ENCODE measurements around the gene GDPD5. TPM values are rescaled to one million over a fixed set of nuclear protein-coding genes. Genes with fewer than 3 reads are reported as not detected.
A peak's percentile ranks its signal among the peaks of the same experiment; 100 is the strongest.

GDPD5 gene
- total and polyA plus RNA-seq, 8 donors, result 0.58 to 57.6 (median 4.9) TPM

DNA sequence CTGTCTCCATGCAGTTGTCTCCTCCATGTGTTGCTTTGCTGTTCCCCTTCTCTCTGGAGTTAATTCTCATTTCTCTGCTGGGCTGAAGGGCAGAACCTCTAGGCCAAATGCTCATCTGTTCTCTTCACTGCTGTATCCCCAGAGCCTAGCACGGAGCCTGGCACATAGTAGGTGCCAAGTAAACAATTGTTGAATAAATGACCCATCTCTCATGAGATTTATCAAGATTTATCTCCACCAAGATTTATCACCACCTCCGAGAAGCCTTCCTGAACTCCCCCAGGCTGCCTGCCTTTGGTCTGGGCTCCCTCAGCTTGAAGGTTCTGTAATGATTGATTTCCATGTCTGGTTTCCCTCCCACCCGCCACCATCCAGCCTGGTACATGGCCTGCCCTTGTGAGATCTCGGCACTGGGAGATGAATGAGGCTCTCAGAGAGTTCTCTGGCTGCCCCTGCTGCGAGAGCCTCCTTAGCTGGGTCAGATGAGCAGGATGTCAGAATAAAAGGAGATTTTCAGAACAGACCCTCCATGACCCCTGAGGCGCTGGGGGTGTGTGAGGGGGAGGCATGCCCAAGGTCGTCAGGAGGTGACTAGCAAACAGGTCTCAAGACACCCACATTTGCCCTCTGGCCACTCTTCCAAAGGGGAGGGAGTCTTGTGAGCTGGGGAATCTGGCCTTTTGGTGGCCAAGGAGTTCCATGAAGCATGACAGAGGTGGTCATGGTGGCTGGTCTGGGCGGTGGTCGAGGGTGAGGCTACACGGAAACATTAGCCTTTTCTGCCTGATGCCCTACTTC is 2.4 kb upstream of the GDPD5 start:
- Histone ChIP-seq H3K27me3 (peaks cover 0 to 26% (median 12%) of the 10 kb centered on the region in 3 donors), H3K4me3 (no peak overlapping the region), H3K36me3 (no peaks in the 10 kb centered on the region), H3K4me1 (peaks cover 17 to 32% (median 22%) of the 10 kb centered on the region in 4 donors), H3K27ac (no peak overlapping the region), H3K9me3 (no peaks in the 10 kb centered on the region)
- DNase-seq, result no peak
- TF ChIP-seq, protein P1, sequence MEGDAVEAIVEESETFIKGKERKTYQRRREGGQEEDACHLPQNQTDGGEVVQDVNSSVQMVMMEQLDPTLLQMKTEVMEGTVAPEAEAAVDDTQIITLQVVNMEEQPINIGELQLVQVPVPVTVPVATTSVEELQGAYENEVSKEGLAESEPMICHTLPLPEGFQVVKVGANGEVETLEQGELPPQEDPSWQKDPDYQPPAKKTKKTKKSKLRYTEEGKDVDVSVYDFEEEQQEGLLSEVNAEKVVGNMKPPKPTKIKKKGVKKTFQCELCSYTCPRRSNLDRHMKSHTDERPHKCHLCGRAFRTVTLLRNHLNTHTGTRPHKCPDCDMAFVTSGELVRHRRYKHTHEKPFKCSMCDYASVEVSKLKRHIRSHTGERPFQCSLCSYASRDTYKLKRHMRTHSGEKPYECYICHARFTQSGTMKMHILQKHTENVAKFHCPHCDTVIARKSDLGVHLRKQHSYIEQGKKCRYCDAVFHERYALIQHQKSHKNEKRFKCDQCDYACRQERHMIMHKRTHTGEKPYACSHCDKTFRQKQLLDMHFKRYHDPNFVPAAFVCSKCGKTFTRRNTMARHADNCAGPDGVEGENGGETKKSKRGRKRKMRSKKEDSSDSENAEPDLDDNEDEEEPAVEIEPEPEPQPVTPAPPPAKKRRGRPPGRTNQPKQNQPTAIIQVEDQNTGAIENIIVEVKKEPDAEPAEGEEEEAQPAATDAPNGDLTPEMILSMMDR (IDR thresholded peaks at IDR 0.05), result no peak
- TF ChIP-seq POLR2A (IDR thresholded peaks at IDR 0.05) (no peak), EP300 (IDR thresholded peaks at IDR 0.05) (no peak), POLR2AphosphoS5 (IDR thresholded peaks at IDR 0.05) (no peak)
- 52 to 66% (median 58%) methylated on average over 10 of the region's 10 CpGs for WGBS, 5 donors
- intact Hi-C loops (cut with DNase I; ENCODE audit: low total_unique reads), result loop anchor here (5.0 kb wide), 1 partner anchor 121 kb away; no protein-coding TSS in a partner anchor

DNA sequence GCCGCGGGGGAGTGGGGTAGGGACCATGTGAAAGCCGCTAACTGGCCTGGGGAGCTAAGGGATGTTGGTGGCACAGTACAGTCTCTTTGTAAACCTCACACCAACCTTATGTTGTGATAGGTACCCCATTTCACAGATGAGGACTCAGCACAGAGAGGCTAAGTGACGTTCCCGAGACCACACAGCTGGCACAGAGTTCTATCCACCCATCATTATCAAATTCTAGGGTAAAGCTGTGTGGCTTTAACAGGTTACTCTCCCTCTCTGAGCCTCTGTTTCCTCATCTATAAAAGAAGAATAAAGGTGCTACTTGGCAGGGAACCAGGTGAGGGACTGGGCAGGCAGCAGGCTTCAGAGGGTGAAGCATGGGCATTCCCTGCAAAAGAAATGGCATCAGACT is 1.4 kb upstream of the GDPD5 start:
- H3K36me3 ChIP-seq, result no peaks in the 10 kb centered on the region
- TF ChIP-seq POLR2A (IDR thresholded peaks at IDR 0.05), result no peak
- TF ChIP-seq EP300 (IDR thresholded peaks at IDR 0.05), result no peak
- intact Hi-C loops (cut with DNase I; ENCODE audit: low total_unique reads), result loop anchor here (5.0 kb wide), 1 partner anchor 120 kb away; no protein-coding TSS in a partner anchor

DNA sequence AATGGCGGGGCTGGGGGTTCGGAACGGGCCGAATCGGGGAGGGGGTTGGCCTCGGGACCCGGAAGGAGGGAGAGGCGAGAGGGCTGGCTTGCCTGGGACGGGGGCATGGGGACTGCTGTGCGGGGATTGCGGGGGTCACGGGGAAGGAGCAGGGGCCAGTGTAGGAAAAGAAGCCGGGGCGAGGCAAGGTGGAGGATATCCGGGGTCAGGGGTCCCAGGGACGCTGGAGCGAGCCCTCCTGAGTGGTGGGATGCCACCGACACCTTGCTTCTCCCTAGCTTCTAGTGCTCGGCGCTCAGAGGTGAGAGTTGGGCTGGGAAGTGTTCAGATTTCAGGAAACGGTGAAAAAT is 426 bp upstream of the GDPD5 start:
- Histone ChIP-seq H3K27me3 (peaks cover 0 to 26% (median 12%) of the 10 kb centered on the region in 3 donors), H3K9me3 (no peaks in the 10 kb centered on the region), H3K27ac (peak overlapping the region in 3 of 5 donors; percentile 20 to 73 (median 58)), H3K4me3 (peak overlapping the region; percentile 61 to 80 (median 70)), H3K36me3 (no peaks in the 10 kb centered on the region), H3K4me1 (peaks cover 17 to 27% (median 20%) of the 10 kb centered on the region in 4 donors)
- 1 to 4% (median 3%) methylated on average over 19 to 21 of the region's 21 CpGs for WGBS, 5 donors
- intact Hi-C loops (cut with DNase I; ENCODE audit: low total_unique reads), result loop anchor here (5.0 kb wide), 1 partner anchor 119 kb away; no protein-coding TSS in a partner anchor
- TF ChIP-seq, protein P1 (IDR thresholded peaks at IDR 0.05), result no peak
- TF ChIP-seq POLR2A (IDR thresholded peaks at IDR 0.05) (no peak), EP300 (IDR thresholded peaks at IDR 0.05) (no peak), POLR2AphosphoS5 (IDR thresholded peaks at IDR 0.05) (no peak)
- no peak for DNase-seq

More for the DNA sequence above, 1.4 kb upstream of the GDPD5 start:
- H3K4me1 ChIP-seq, result peaks cover 17 to 29% (median 21%) of the 10 kb centered on the region in 4 donors
- no peak overlapping the region for H3K27ac ChIP-seq
- WGBS, 5 donors, result 89 to 97% (median 93%) methylated on average over 5 of the region's 5 CpGs
- DNase-seq, result no peak
- no peak overlapping the region for H3K4me3 ChIP-seq
- H3K27me3 ChIP-seq, result peaks cover 0 to 26% (median 12%) of the 10 kb centered on the region in 3 donors
- no peaks in the 10 kb centered on the region for H3K9me3 ChIP-seq

DNA sequence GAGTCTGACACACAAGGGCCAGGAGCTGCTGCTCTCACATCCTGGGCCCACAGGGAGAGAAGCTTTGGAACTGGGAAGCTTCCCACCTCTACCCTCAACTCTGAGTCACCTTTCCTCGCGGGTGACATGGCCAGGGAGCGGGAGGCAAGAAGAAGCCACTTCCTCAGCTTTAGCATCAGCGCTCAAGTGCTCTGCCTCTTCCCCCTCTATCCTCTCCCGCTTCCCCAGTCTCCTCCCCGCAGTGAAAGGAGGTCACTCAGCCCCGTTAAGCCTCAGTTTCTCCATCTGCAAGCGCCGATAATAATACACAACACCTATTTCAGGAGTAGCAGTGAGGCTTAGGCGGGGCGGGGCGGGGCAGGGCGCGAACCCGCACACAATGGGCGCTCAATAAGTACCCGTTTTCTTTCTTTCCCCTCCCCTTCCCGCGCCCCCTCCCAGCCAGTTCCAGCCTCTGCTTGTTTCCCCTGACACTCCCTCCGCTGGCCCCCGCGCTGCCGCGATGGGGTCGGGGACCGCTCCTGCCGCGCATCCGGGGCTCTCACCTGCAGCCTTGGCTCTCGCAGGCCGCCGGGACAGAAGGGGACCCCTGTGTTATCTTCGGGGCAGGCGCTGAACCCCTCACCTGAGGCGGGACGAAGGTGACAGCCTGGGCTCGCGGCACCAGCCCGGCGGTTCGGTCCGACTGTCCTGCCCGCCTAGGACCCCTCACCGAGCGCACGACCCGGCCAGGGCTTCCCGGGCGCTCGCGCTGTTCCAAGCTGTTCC is 892 bp downstream of the GDPD5 start:
- no peak for TF ChIP-seq POLR2AphosphoS5 (IDR thresholded peaks at IDR 0.05)
- TF ChIP-seq, protein P1 (IDR thresholded peaks at IDR 0.05), result no peak
- no peak for TF ChIP-seq POLR2A (IDR thresholded peaks at IDR 0.05)
- no peak for TF ChIP-seq EP300 (IDR thresholded peaks at IDR 0.05)
- H3K9me3 ChIP-seq, result no peaks in the 10 kb centered on the region
- peak; percentile 27 to 66 for DNase-seq
- H3K4me3 ChIP-seq, result peak overlapping the region; percentile 61 to 80 (median 70)
- intact Hi-C loops (cut with DNase I; ENCODE audit: low total_unique reads), result loop anchor here (5.0 kb wide), 1 partner anchor 118 kb away; no protein-coding TSS in a partner anchor
- peak overlapping the region in 2 of 5 donors; percentile 58 to 73 for H3K27ac ChIP-seq
- no peaks in the 10 kb centered on the region for H3K36me3 ChIP-seq
- peaks cover 0 to 26% (median 12%) of the 10 kb centered on the region in 3 donors for H3K27me3 ChIP-seq
- peaks cover 17 to 27% (median 20%) of the 10 kb centered on the region in 4 donors for H3K4me1 ChIP-seq
- 7 to 10% (median 8%) methylated on average over 31 to 51 of the region's 51 CpGs for WGBS, 5 donors

Measured in stomach (tissue), 9 donors.